ENCODE results near the gene HTRA2.

Gene HTRA2

GRCh38 chr2:74569686-74570085 is 40.0 kb downstream of the HTRA2 start:
- Histone ChIP-seq H3K4me3 (ENCODE audit: extremely low read depth, insufficient read depth, low read length, poor library complexity, severe bottlenecking) (no peak overlapping the region), H3K9me3 (ENCODE audit: control insufficient read depth, low read length) (no peaks in the 10 kb centered on the region), H3K4me1 (ENCODE audit: control insufficient read depth, insufficient read depth, low read length, poor library complexity, severe bottlenecking) (no peaks in the 10 kb centered on the region), H3K27ac (ENCODE audit: low read depth, low read length, severe bottlenecking) (no peak overlapping the region), H3K36me3 (ENCODE audit: control insufficient read depth, insufficient read depth, low read length) (no peaks in the 10 kb centered on the region)
- 79 to 100% methylated on average over 1 of the region's 1 CpG for whole genome bisulfite sequencing, 2 experiments (ENCODE audit: insufficient coverage in 2 of 2)

DNA sequence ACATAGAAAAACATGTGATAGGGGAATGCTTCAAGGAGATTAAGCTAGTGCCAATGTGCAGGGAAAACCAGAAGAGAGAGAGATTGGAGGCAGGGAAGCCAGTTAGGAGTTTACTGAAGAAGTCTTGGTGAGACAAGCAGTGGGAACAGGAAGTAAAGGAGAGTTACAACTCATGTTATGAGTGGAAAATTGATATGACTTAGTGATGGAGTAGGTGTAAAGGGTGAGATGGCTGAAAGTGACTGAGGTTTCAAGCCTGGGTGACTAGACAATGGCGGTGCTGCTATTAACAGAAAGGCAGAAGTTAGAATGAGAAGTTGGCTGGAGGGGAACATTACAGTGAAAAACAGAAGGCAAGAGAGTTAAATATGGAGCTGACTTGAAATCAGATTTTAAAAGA is 41.3 kb downstream of the HTRA2 start:
- no peaks in the 10 kb centered on the region for H3K9me3 ChIP-seq (ENCODE audit: control insufficient read depth, low read length)
- no peak overlapping the region for H3K27ac ChIP-seq (ENCODE audit: low read depth, low read length, severe bottlenecking)
- WGBS, 2 experiments (ENCODE audit: insufficient coverage in 2 of 2) = 80 to 86% methylated on average over 1 of the region's 1 CpG
- H3K36me3 ChIP-seq (ENCODE audit: control insufficient read depth, insufficient read depth, low read length) = no peaks in the 10 kb centered on the region
- no peak overlapping the region for H3K4me3 ChIP-seq (ENCODE audit: extremely low read depth, insufficient read depth, low read length, poor library complexity, severe bottlenecking)
- H3K4me1 ChIP-seq (ENCODE audit: control insufficient read depth, insufficient read depth, low read length, poor library complexity, severe bottlenecking) = no peaks in the 10 kb centered on the region

- Histone ChIP-seq H3K27ac (ENCODE audit: low read depth, low read length, severe bottlenecking) (no peak overlapping the region), H3K4me1 (ENCODE audit: control insufficient read depth, insufficient read depth, low read length, poor library complexity, severe bottlenecking) (peaks cover 7% of the 10 kb centered on the region), H3K9me3 (ENCODE audit: control insufficient read depth, low read length) (no peaks in the 10 kb centered on the region), H3K4me3 (ENCODE audit: extremely low read depth, insufficient read depth, low read length, poor library complexity, severe bottlenecking) (no peak overlapping the region), H3K36me3 (ENCODE audit: control insufficient read depth, insufficient read depth, low read length) (no peaks in the 10 kb centered on the region)
- WGBS, 2 experiments (ENCODE audit: insufficient coverage in 2 of 2) = 86 to 90% methylated on average over 3 of the region's 3 CpGs
Observed at GRCh38 chr2:74572178-74572925, 42.6 kb downstream of the HTRA2 start.

DNA sequence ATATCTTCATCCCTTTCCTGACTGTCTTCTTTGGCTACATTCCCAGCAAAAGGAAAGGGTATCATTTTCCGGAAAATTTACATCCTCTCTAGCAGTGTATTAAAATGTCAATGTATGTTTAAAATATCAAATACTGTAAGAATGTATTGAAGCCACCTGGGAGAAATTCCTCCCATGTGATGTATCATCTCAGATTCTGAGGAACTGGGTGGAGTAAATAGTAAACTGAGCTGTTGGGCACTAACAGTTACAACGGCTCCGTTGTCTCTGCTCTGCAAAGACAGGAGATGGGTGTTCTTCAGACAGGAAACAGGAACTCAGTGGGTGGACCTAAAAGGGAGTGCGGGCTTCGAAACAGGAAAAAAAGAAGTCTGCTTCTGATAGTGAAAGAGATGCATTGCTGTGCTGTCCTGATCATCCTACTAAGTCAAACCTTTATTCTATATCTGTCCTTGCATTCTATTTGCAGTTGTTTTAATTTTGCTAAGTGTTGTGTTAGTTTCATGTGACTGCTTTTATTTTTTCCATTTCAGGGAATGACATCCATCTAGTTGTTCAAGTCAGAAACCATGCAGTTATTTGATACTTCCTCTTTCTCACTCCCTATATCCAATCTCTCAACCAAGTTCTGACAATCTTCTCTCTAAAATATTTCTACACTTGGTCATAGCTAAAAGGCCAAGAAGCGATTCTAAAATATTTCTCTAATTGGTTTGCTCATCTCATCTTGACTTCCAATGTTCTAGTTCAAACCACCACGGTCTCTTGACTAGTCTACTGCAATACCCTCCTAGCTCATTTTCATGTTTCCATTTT is 44.2 kb downstream of the HTRA2 start:
- 69 to 83% methylated on average over 4 to 5 of the region's 7 CpGs for WGBS, 2 experiments (ENCODE audit: insufficient coverage in 2 of 2)
- Histone ChIP-seq H3K27ac (ENCODE audit: low read depth, low read length, severe bottlenecking) (no peak overlapping the region), H3K4me1 (ENCODE audit: control insufficient read depth, insufficient read depth, low read length, poor library complexity, severe bottlenecking) (peaks cover 7% of the 10 kb centered on the region), H3K36me3 (ENCODE audit: control insufficient read depth, insufficient read depth, low read length) (no peaks in the 10 kb centered on the region), H3K9me3 (ENCODE audit: control insufficient read depth, low read length) (no peaks in the 10 kb centered on the region), H3K4me3 (ENCODE audit: extremely low read depth, insufficient read depth, low read length, poor library complexity, severe bottlenecking) (no peak overlapping the region)

DNA sequence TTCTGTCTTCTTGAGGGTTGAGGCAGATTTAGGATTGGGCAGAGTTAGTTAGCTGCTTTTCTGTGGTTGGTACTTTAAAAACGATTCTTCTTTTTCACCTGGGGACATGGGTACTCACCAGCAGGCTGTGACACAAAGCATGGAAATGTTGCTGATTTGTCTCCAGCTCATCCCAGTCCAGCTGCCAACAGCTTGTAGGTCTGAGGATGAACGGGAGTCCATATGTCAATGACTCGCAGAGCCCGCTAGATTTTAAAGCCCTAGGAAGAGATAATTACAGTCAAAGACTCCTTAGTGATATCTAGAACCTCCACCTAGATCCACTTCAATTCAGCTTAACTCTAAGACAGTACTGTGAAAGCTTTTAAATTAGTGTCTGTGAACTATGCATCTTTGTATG is 45.6 kb downstream of the HTRA2 start:
- Histone ChIP-seq H3K27ac (ENCODE audit: low read depth, low read length, severe bottlenecking) (no peak overlapping the region), H3K36me3 (ENCODE audit: control insufficient read depth, insufficient read depth, low read length) (no peaks in the 10 kb centered on the region), H3K4me1 (ENCODE audit: control insufficient read depth, insufficient read depth, low read length, poor library complexity, severe bottlenecking) (peaks cover 7% of the 10 kb centered on the region), H3K9me3 (ENCODE audit: control insufficient read depth, low read length) (no peaks in the 10 kb centered on the region), H3K4me3 (ENCODE audit: extremely low read depth, insufficient read depth, low read length, poor library complexity, severe bottlenecking) (no peak overlapping the region)
- 82 to 92% methylated on average over 2 to 3 of the region's 4 CpGs for WGBS, 2 experiments (ENCODE audit: insufficient coverage in 2 of 2)

DNA sequence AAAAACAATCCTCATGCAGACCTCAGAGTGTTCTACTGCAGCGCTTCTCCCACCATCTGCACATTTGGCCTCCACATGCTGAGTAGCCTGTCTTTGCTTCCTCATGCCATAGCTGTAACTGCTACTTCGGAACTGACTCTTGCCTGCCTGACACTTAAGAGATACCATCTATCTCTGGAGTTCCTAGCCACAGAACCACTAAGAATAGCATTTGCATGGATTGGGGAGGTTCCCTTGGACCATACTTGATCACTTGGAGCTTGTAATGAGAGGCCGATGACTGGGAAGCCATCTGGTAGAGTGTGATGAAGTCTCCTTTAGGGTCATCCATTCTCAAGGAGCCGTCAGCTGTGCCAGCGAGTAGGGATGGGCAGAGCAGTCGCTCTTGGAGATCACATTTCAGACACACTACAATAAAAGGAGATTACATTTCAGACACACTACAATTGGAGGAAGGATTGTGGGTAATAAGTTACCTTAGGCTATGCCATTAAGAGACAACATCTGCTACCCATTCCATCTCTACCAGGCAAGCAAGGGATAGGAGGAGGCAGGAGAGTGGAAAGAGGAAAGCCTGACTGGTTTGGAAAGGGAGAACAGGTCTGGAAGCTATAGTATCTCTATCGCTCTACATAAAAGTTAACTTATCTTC is 46.6 kb downstream of the HTRA2 start:
- no peak overlapping the region for H3K27ac ChIP-seq (ENCODE audit: low read depth, low read length, severe bottlenecking)
- H3K36me3 ChIP-seq (ENCODE audit: control insufficient read depth, insufficient read depth, low read length) = no peaks in the 10 kb centered on the region
- H3K9me3 ChIP-seq (ENCODE audit: control insufficient read depth, low read length) = no peaks in the 10 kb centered on the region
- WGBS, 2 experiments (ENCODE audit: insufficient coverage in 2 of 2) = 96 to 97% methylated on average over 3 to 4 of the region's 7 CpGs
- peaks cover 7% of the 10 kb centered on the region for H3K4me1 ChIP-seq (ENCODE audit: control insufficient read depth, insufficient read depth, low read length, poor library complexity, severe bottlenecking)
- H3K4me3 ChIP-seq (ENCODE audit: extremely low read depth, insufficient read depth, low read length, poor library complexity, severe bottlenecking) = no peak overlapping the region

DNA sequence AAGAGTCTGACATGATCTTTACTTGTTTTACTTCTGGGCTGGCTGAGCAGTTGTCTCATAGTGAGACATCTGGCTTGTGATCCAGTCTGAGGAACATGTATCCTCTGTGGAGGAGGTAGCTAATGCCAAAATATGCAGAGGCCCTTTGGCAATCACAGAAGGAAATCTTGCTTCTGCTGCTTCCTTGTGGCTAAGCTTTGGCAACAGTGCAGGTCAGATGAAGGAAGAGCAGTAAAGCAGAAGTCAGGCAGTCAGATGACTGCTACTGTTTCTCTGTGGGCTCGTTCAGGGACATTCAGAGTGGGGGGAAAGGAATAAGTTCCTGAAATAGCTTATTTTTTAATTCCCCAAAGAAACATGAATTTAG is 47.1 kb downstream of the HTRA2 start:
- Histone ChIP-seq H3K4me3 (ENCODE audit: extremely low read depth, insufficient read depth, low read length, poor library complexity, severe bottlenecking) (no peak overlapping the region), H3K9me3 (ENCODE audit: control insufficient read depth, low read length) (no peaks in the 10 kb centered on the region), H3K36me3 (ENCODE audit: control insufficient read depth, insufficient read depth, low read length) (no peaks in the 10 kb centered on the region), H3K4me1 (ENCODE audit: control insufficient read depth, insufficient read depth, low read length, poor library complexity, severe bottlenecking) (peaks cover 7% of the 10 kb centered on the region), H3K27ac (ENCODE audit: low read depth, low read length, severe bottlenecking) (no peak overlapping the region)
- WGBS, 2 experiments (ENCODE audit: insufficient coverage in 2 of 2) = no CpG with 5 or more reads among the region's 1 CpG

DNA sequence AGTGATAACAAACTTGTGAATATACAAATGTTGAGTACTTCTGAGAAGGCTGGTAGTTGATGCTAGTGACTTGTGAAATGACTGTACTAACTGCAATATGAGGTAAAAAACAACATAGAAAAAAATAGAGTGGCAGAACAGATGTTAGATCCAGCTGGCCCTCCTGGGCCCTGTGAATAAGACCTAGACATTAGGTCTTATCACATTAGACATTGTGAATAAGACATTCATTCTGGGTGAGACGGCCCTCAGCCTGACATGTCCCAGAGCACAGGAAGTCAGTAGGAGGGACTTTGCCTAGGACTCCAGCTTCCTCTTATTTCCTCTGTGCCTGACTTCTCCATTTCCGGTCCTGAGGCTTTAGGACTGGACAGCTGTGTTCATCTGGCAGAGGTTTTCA is 47.7 kb downstream of the HTRA2 start:
- H3K36me3 ChIP-seq (ENCODE audit: control insufficient read depth, insufficient read depth, low read length) = no peaks in the 10 kb centered on the region
- 90 to 100% methylated on average over 1 of the region's 2 CpGs for WGBS, 2 experiments (ENCODE audit: insufficient coverage in 2 of 2)
- peaks cover 7% of the 10 kb centered on the region for H3K4me1 ChIP-seq (ENCODE audit: control insufficient read depth, insufficient read depth, low read length, poor library complexity, severe bottlenecking)
- no peaks in the 10 kb centered on the region for H3K9me3 ChIP-seq (ENCODE audit: control insufficient read depth, low read length)
- H3K4me3 ChIP-seq (ENCODE audit: extremely low read depth, insufficient read depth, low read length, poor library complexity, severe bottlenecking) = no peak overlapping the region
- no peak overlapping the region for H3K27ac ChIP-seq (ENCODE audit: low read depth, low read length, severe bottlenecking)

DNA sequence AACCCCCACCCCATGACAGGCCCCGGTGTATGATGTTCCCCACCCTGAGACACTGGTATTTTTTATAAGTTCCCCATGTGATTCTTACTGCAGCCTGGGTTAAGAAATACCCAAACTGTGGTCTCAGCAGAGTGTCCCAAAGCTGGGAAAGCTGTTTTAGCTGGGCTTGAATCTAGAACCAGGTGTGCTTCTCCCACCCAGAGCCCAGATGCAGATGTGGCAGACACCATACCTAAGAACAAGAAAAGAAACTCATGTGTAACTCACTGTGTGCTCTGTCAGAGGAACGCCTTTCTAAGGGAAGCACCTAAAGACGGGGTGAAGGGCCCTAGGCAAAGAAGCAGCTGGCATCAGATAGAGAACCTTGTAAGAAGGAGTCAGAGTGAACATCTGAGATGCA is 48.7 kb downstream of the HTRA2 start:
- H3K4me3 ChIP-seq (ENCODE audit: extremely low read depth, insufficient read depth, low read length, poor library complexity, severe bottlenecking) = no peak overlapping the region
- no peaks in the 10 kb centered on the region for H3K36me3 ChIP-seq (ENCODE audit: control insufficient read depth, insufficient read depth, low read length)
- peaks cover 11% of the 10 kb centered on the region for H3K4me1 ChIP-seq (ENCODE audit: control insufficient read depth, insufficient read depth, low read length, poor library complexity, severe bottlenecking)
- H3K27ac ChIP-seq (ENCODE audit: low read depth, low read length, severe bottlenecking) = no peak overlapping the region
- no peaks in the 10 kb centered on the region for H3K9me3 ChIP-seq (ENCODE audit: control insufficient read depth, low read length)
- WGBS, 2 experiments (ENCODE audit: insufficient coverage in 2 of 2) = 96 to 100% methylated on average over 2 of the region's 3 CpGs

DNA sequence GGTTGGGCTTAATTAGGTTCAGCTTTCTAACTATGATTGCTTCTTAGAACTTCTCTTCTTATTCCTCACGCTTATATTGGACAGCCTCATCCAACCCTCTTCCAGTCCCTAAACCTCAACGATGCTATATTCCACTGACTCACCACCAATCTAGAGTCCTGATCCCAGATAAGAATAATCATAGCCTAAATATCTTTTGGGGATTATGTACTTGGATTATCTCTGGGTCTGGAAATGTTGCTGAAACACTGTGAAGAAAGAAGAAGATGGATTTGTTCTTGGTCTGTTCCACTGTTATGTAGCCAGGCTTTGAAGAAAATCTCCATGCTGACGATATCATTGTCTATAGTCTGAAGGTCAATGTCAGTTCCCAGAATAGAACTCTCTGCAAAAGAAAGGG is 51.7 kb downstream of the HTRA2 start:
- WGBS, 2 experiments (ENCODE audit: insufficient coverage in 2 of 2) = 94% methylated on average over 2 of the region's 3 CpGs; no CpG with 5 or more reads in 1 of the 2 experiments
- Histone ChIP-seq H3K27ac (ENCODE audit: low read depth, low read length, severe bottlenecking) (no peak overlapping the region), H3K4me1 (ENCODE audit: control insufficient read depth, insufficient read depth, low read length, poor library complexity, severe bottlenecking) (peaks cover 18% of the 10 kb centered on the region), H3K36me3 (ENCODE audit: control insufficient read depth, insufficient read depth, low read length) (no peaks in the 10 kb centered on the region), H3K9me3 (ENCODE audit: control insufficient read depth, low read length) (no peaks in the 10 kb centered on the region), H3K4me3 (ENCODE audit: extremely low read depth, insufficient read depth, low read length, poor library complexity, severe bottlenecking) (no peak overlapping the region)

Data from mesodermal cell (in vitro differentiated cells).